ENCODE data around the gene RHBDD1.

DNA sequence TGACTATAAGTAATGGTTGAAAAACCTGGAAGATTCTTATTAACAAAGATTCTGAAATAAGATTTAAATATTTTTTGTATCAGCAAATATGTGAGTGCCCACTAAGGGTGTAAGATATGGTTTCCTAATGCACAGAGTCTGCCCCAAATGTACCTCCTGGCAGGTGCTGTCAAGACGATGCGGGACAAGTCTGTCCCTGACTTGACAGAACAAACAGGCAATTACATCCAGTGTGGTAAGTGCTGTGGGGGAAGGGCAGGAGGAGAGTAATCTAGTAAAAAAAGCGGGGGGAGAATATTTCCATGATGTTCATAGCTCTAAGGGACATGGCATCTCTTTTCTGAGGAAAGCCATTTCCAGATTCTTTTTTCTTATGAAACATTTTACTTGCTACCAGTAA, 200.7 kb downstream of the RHBDD1 start:
- no peak for TF ChIP-seq CTCF (IDR thresholded peaks at IDR 0.05)
- TF ChIP-seq POLR2A (IDR thresholded peaks at IDR 0.05) = no peak
- no peak for TF ChIP-seq EP300 (IDR thresholded peaks at IDR 0.05)
